Endothelial cell of umbilical vein (primary cell): ENCODE results near the gene SERGEF. TPM values are rescaled to one million over a fixed set of nuclear protein-coding genes. Genes with fewer than 3 reads are reported as not detected.

ENCODE experiments used
- BruUV-seq: library from RNA; stranded (reverse); fragments of 400-500 nt; replicated peaks from 2 replicates; lab custom pipeline; 2021; lab: Mats Ljungman, UMichigan
- CTCF ChIA-PET: fragments of 300-600, 350-600 bp; sonication (Branson Sonifier 250); formaldehyde crosslinking; loops from one replicate; lab custom pipeline; 2021; ENCODE audit warnings: antibody characterized with exemption, inconsistent platforms; lab: Charles Lee
- POLR2A ChIA-PET: fragments of 300-600, 350-600 bp; sonication (Branson Sonifier 250); formaldehyde crosslinking; loops from one replicate; lab custom pipeline; 2021; ENCODE audit warnings: antibody characterized with exemption, inconsistent platforms; lab: Charles Lee
- DNase-seq: peaks from one replicate; pipeline ENCODE4 v3.0.0-alpha.2; 2011; ENCODE audit warnings: low read depth, low spot score
- FAIRE-seq: peaks from 2 replicates; lab custom pipeline; 2011; peaks lifted over from hg19 to GRCh38; lab: Jason Lieb, UNC
- H2AFZ ChIP-seq: 2 replicates; pipeline ENCODE4 v1.6.0; 2012; ENCODE audit warnings: low read depth, low read length, control low read depth, inconsistent platforms
- H3K27ac ChIP-seq: 2 replicates; pipeline ENCODE4 v1.5.1; 2011; ENCODE audit warnings: low read depth, mild to moderate bottlenecking, control low read depth, low read length, moderate library complexity; ENCODE audit not compliant: insufficient read depth
- H3K27me3 ChIP-seq, 2 experiments: 2 replicates each; pipeline versions ENCODE4 v1.6.0 to v1.6.1; 2011; ENCODE audit warnings: low read length in 2 of 2, mixed read lengths in 1 of 2; ENCODE audit not compliant: control insufficient read depth in 2 of 2, insufficient read depth in 2 of 2
- H3K36me3 ChIP-seq, 2 experiments: 2 replicates in 1 of 2; 3 replicates in 1 of 2; pipeline ENCODE4 v1.5.1; 2011; ENCODE audit warnings: low read length in 2 of 2, mild to moderate bottlenecking in 1 of 2, moderate library complexity in 1 of 2; ENCODE audit not compliant: control insufficient read depth in 2 of 2, insufficient read depth in 2 of 2; ENCODE audit errors: extremely low read depth in 1 of 2
- H3K4me1 ChIP-seq: 3 replicates; pipeline ENCODE4 v1.5.1; 2011; ENCODE audit warnings: mild to moderate bottlenecking, low read length; ENCODE audit not compliant: control insufficient read depth, insufficient read depth; ENCODE audit errors: extremely low read depth
- H3K4me2 ChIP-seq: 2 replicates; pipeline ENCODE4 v1.6.1; 2011; ENCODE audit warnings: low read length, control low read depth, mixed read lengths; ENCODE audit not compliant: insufficient read depth
- H3K4me3 ChIP-seq, 3 experiments: fragments of 200-600 bp in 1 of 3; sonication (generic), shearing (Covaris generic) in 1 of 3; replicated peaks in 1 of 3; 2 replicates each; pipeline ENCODE4 v1.5.1; 2011 to 2016; ENCODE audit warnings: control low read depth in 3 of 3, low read length in 3 of 3, mild to moderate bottlenecking in 2 of 3, inconsistent platforms in 1 of 3, low read depth in 1 of 3, moderate library complexity in 1 of 3; ENCODE audit not compliant: insufficient read depth in 1 of 3
- H3K79me2 ChIP-seq: 2 replicates; pipeline ENCODE4 v1.6.0; 2012; ENCODE audit warnings: low read length, inconsistent platforms; ENCODE audit not compliant: control insufficient read depth, insufficient read depth
- H3K9ac ChIP-seq: replicated peaks from 2 replicates; pipeline ENCODE3; 2011; ENCODE audit warnings: low read length, control low read depth; ENCODE audit not compliant: insufficient read depth; ENCODE audit errors: extremely low read depth
- H3K9me1 ChIP-seq: replicated peaks from 3 replicates; pipeline ENCODE4 v1.6.0; 2011; ENCODE audit warnings: mild to moderate bottlenecking, low read length; ENCODE audit not compliant: control insufficient read depth, insufficient read depth; ENCODE audit errors: extremely low read depth
- H3K9me3 ChIP-seq: replicated peaks from 2 replicates; pipeline ENCODE4 v1.5.1; 2012; ENCODE audit warnings: low read length, inconsistent platforms; ENCODE audit not compliant: control insufficient read depth, insufficient read depth
- H4K20me1 ChIP-seq: replicated peaks from 2 replicates; pipeline ENCODE3; 2011; ENCODE audit warnings: mild to moderate bottlenecking, low read length; ENCODE audit not compliant: control insufficient read depth, insufficient read depth; ENCODE audit errors: extremely low read depth
- EZH2 ChIP-seq: IDR thresholded peaks from 2 replicates; pipeline ENCODE4 v1.6.1; 2012; ENCODE audit warnings: borderline replicate concordance, low read depth, mild to moderate bottlenecking, moderate library complexity, low read length, inconsistent platforms; ENCODE audit not compliant: severe bottlenecking
- FOS ChIP-seq: IDR thresholded peaks from 2 replicates; pipeline ENCODE4 v1.6.1; 2011; ENCODE audit warnings: mild to moderate bottlenecking, low read length, moderate library complexity, borderline replicate concordance; ENCODE audit not compliant: insufficient read depth
- GATA2 ChIP-seq: IDR thresholded peaks from 2 replicates; pipeline ENCODE4 v1.7.0; 2011; ENCODE audit warnings: low read depth, mild to moderate bottlenecking, moderate library complexity, mixed read lengths, low read length; ENCODE audit not compliant: insufficient read length, insufficient read depth
- JUN ChIP-seq: IDR thresholded peaks from 2 replicates; pipeline ENCODE4 v1.6.1; 2011; ENCODE audit warnings: borderline replicate concordance, low read depth; ENCODE audit not compliant: insufficient read length, insufficient read depth
- MYC ChIP-seq: IDR thresholded peaks from one replicate; pipeline ENCODE4 v1.6.1; 2011; ENCODE audit warnings: mild to moderate bottlenecking, low read depth, low read length
- POLR2A ChIP-seq: IDR thresholded peaks from 2 replicates; pipeline ENCODE4 v1.6.1; 2012; ENCODE audit warnings: low read depth, mild to moderate bottlenecking, control low read depth, low read length
- POLR2AphosphoS5 ChIP-seq: IDR thresholded peaks from 2 replicates; pipeline ENCODE4 v1.6.1; 2012; ENCODE audit warnings: low read depth, mild to moderate bottlenecking, control low read depth, low read length, moderate library complexity; ENCODE audit not compliant: insufficient read depth
- dilution Hi-C: fragments of 300-500 bp; cut with MboI; formaldehyde crosslinking; loops from one replicate; pipeline ENCODE4 v1.15.0; 2019; ENCODE audit warnings: low sequenced_read_pairs; ENCODE audit not compliant: extremely low pct_ligation_motif_present
- intact Hi-C: fragments of 100-400 bp; cut with micrococcal nuclease; formaldehyde crosslinking; loops from one replicate; pipeline ENCODE4 v1.10.0; 2022
- polyA plus RNA-seq, 4 experiments: library from polyadenylated mRNA; depleted of rRNA in 3 of 4; stranded (reverse) in 3 of 4; unstranded in 1 of 4; fragments of >200 nt; gene quantifications; 2 replicates each; pipeline versions ENCODE4 v1.2.1 to v1.2.3, GENCODE V29; 2011 to 2012; ENCODE audit warnings: missing spikeins in 1 of 4
- total RNA-seq: library from RNA; stranded (reverse); gene quantifications from 2 replicates; pipeline ENCODE4 v1.2.3, GENCODE V29; 2021
- TF ChIP-seq, protein P1 (sequence below), 2 donors: IDR thresholded peaks; 1 replicate in 1 of 2; 2 replicates in 1 of 2; pipeline ENCODE4 v1.5.1; 2011; ENCODE audit warnings: low read length in 2 of 2, mild to moderate bottlenecking in 2 of 2, moderate library complexity in 2 of 2, control low read depth in 1 of 2, inconsistent platforms in 1 of 2, low read depth in 1 of 2; ENCODE audit not compliant: insufficient read depth in 1 of 2; ENCODE audit errors: extremely low read depth in 1 of 2
- TF ChIP-seq, protein P2 (sequence below): IDR thresholded peaks from 2 replicates; pipeline ENCODE4 v1.6.1; 2011; ENCODE audit not compliant: insufficient read depth, insufficient read length

The SERGEF gene
- total and polyA plus RNA-seq, 2 donors (not counting 3 experiments of a cell fraction or from before 2014, with no cell fraction given) = 8.7 to 16.7 TPM

- no peaks in the 10 kb centered on the region for H4K20me1 ChIP-seq
- CTCF ChIA-PET = interaction anchor here (1.2 kb wide), 1 partner anchor 13 kb away, joined by 3 read pairs; no protein-coding TSS in a partner anchor
Measured at GRCh38 chr11:18005376-18006129, 7.3 kb downstream of the SERGEF start.

More at GRCh38 chr11:18005376-18006129, 7.3 kb downstream of the SERGEF start:
- H3K27me3 ChIP-seq = no peaks in the 10 kb centered on the region
- no peaks in the 10 kb centered on the region for H3K79me2 ChIP-seq
- no peak for FAIRE-seq
- no peak overlapping the region for H3K27ac ChIP-seq
- POLR2A ChIA-PET = no interaction called here
- intact Hi-C loops = no loop called here
- no peak overlapping the region for H3K9ac ChIP-seq
- no peaks in the 10 kb centered on the region for H3K9me3 ChIP-seq
- no peak overlapping the region for H3K4me2 ChIP-seq
- H3K9me1 ChIP-seq = no peaks in the 10 kb centered on the region
- DNase-seq = no peak
- no peaks in the 10 kb centered on the region for H3K36me3 ChIP-seq
- BruUV-seq = no TSS peak
- H3K4me1 ChIP-seq = no peaks in the 10 kb centered on the region
- H3K4me3 ChIP-seq = no peak overlapping the region
- dilution Hi-C loops = no loop called here
- H2AFZ ChIP-seq = no peak overlapping the region
- no peak for TF ChIP-seq JUN
- TF ChIP-seq, protein P1, sequence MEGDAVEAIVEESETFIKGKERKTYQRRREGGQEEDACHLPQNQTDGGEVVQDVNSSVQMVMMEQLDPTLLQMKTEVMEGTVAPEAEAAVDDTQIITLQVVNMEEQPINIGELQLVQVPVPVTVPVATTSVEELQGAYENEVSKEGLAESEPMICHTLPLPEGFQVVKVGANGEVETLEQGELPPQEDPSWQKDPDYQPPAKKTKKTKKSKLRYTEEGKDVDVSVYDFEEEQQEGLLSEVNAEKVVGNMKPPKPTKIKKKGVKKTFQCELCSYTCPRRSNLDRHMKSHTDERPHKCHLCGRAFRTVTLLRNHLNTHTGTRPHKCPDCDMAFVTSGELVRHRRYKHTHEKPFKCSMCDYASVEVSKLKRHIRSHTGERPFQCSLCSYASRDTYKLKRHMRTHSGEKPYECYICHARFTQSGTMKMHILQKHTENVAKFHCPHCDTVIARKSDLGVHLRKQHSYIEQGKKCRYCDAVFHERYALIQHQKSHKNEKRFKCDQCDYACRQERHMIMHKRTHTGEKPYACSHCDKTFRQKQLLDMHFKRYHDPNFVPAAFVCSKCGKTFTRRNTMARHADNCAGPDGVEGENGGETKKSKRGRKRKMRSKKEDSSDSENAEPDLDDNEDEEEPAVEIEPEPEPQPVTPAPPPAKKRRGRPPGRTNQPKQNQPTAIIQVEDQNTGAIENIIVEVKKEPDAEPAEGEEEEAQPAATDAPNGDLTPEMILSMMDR (IDR thresholded peaks at IDR 0.05; ENCODE audit: extremely low read depth in 1 of 2, insufficient read depth in 1 of 2, low read depth in 1 of 2, low read length in 2 of 2) = no peak
- no peak for TF ChIP-seq MYC
- TF ChIP-seq FOS = no peak
- TF ChIP-seq, protein P2, sequence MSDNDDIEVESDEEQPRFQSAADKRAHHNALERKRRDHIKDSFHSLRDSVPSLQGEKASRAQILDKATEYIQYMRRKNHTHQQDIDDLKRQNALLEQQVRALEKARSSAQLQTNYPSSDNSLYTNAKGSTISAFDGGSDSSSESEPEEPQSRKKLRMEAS = no peak
- TF ChIP-seq GATA2 = no peak
- no peak for TF ChIP-seq POLR2A
- no peak for TF ChIP-seq POLR2AphosphoS5
- no peak for TF ChIP-seq EZH2
